ENCODE results near the gene GRIN2A. TPM values are rescaled to one million over a fixed set of nuclear protein-coding genes. Genes with fewer than 3 reads are reported as not detected.

The GRIN2A gene
- total and polyA plus RNA-seq, 2 of the 13 experiments (the other 11 are each of a cell fraction or from before 2014, with no cell fraction given) = not detected

DNA sequence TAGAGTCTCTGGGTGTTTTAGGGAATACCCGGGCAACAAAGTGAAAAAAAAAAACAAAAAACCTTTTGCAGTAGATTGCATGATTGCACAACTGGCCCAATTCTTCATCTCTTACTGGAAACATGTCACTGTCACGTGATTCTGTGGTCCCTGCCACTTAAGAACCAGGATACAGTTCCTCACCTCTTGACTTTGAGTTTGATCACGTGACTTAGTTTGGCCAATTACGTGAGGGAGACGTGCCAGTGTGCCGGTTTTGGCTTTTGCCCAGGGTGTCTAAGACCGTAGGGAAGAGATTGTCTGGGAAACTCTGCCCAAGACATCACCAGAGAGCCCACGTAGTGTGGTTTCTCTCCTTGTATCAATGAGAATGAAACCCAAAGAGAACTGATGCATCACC lies 88.7 kb downstream of the GRIN2A start (continued):
- TF ChIP-seq, protein P1, sequence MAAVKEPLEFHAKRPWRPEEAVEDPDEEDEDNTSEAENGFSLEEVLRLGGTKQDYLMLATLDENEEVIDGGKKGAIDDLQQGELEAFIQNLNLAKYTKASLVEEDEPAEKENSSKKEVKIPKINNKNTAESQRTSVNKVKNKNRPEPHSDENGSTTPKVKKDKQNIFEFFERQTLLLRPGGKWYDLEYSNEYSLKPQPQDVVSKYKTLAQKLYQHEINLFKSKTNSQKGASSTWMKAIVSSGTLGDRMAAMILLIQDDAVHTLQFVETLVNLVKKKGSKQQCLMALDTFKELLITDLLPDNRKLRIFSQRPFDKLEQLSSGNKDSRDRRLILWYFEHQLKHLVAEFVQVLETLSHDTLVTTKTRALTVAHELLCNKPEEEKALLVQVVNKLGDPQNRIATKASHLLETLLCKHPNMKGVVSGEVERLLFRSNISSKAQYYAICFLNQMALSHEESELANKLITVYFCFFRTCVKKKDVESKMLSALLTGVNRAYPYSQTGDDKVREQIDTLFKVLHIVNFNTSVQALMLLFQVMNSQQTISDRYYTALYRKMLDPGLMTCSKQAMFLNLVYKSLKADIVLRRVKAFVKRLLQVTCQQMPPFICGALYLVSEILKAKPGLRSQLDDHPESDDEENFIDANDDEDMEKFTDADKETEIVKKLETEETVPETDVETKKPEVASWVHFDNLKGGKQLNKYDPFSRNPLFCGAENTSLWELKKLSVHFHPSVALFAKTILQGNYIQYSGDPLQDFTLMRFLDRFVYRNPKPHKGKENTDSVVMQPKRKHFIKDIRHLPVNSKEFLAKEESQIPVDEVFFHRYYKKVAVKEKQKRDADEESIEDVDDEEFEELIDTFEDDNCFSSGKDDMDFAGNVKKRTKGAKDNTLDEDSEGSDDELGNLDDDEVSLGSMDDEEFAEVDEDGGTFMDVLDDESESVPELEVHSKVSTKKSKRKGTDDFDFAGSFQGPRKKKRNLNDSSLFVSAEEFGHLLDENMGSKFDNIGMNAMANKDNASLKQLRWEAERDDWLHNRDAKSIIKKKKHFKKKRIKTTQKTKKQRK (IDR thresholded peaks at IDR 0.05; ENCODE audit: low read length) = no peak
- peak; percentile 43; the same call in 1 of the 2 replicates for TF ChIP-seq CEBPB (IDR thresholded peaks at IDR 0.05; ENCODE audit: borderline replicate concordance, low read depth, low read length)

DNA sequence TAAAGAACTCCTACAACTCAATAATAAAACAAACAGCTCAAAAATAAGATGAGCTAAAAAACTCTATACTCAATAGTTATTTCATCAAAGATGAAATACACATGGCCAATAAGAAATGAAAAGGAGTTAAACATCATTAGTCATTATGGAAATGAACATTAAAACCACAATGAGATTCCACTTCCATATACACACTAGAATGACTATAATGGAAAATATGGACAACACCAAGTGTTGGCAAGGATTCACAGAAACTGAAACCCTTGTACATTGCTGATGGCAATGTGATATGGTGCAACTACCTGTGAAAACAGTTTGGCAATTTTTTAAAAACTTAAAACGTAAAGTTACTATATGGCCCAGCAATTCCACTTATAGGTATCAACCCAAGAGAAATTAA lies 91.4 kb downstream of the GRIN2A start:
- ChIA-PET CTCF (ENCODE audit: low intra/inter-chr PET ratio, low total read pairs) (no interaction called here), POLR2A (no interaction called here)
- no peak for DNase-seq (ENCODE audit: low spot score)
- TF ChIP-seq GATAD2A (CRISPR knock-in tag; IDR thresholded peaks at IDR 0.05) (no peak), HNRNPL (IDR thresholded peaks at IDR 0.05; ENCODE audit: low read depth, low read length) (no peak), PHF20 (CRISPR knock-in tag; IDR thresholded peaks at IDR 0.05) (no peak), TOE1 (CRISPR knock-in tag; IDR thresholded peaks at IDR 0.05) (no peak), ZNF335 (CRISPR knock-in tag; IDR thresholded peaks at IDR 0.05) (no peak), SP1 (IDR thresholded peaks at IDR 0.05) (no peak), SP1 (CRISPR knock-in tag; IDR thresholded peaks at IDR 0.05) (no peak)
- H4K20me1 ChIP-seq (ENCODE audit: insufficient read depth, low read length) = no peaks in the 10 kb centered on the region
- no peak overlapping the region for H3K9ac ChIP-seq (ENCODE audit: insufficient read depth, low read depth, low read length)
- no peaks in the 10 kb centered on the region for H3K9me3 ChIP-seq (ENCODE audit: low read length)
- H3K4me2 ChIP-seq (ENCODE audit: low read depth, low read length) = no peak overlapping the region
- no peak overlapping the region for H3K4me3 ChIP-seq (replicated peaks in 1 of 3; ENCODE audit: insufficient read depth in 1 of 3, low read depth in 2 of 3, low read length in 3 of 3)
- no peaks in the 10 kb centered on the region for H3K4me1 ChIP-seq (ENCODE audit: insufficient read depth, low read length)
- BruUV-seq (replicated peaks) = no TSS peak
- 0 out of 5 replicates have a peak, but pooled peaks cover 0 to 3% of the 10 kb centered on the region in 2 experiments for H3K27me3 ChIP-seq (ENCODE audit: control insufficient read depth in 1 of 2, insufficient read depth in 2 of 2, low read length in 2 of 2)
- in situ Hi-C loops (cut with HindIII; ENCODE audit: extremely low pct_ligation_motif_present, low pct_unique_long_range_greater_than_20kb) (no loop called here), intact Hi-C loops (cut with micrococcal nuclease; ENCODE audit: unreplicated experiment) (no loop called here)
- no peaks in the 10 kb centered on the region for H3K79me2 ChIP-seq (ENCODE audit: insufficient read depth, low read length)
- peak; percentile 56 for FAIRE-seq
- no peak overlapping the region for H3K27ac ChIP-seq (ENCODE audit: extremely low read length, insufficient read depth, low read length)
- ATAC-seq = no peak
- WGBS (ENCODE audit: low lambda C conversion rate) = 2% methylated on average over 1 of the region's 1 CpG
- H2AFZ ChIP-seq (ENCODE audit: low read length) = no peak overlapping the region
- no peaks in the 10 kb centered on the region for H3K36me3 ChIP-seq (replicated peaks in 1 of 2; ENCODE audit: control insufficient read depth in 1 of 2, insufficient read depth in 2 of 2, low read length in 2 of 2)

Measured in HepG2 (cell line).